Neural cell (in vitro differentiated cells): ENCODE data around the gene DHRS12. TPM values are rescaled to one million over a fixed set of nuclear protein-coding genes. Genes with fewer than 3 reads are reported as not detected.

Experiments used
- H2AFZ ChIP-seq: fragments of 200-600, 300-800 bp; sonication (generic), shearing (Covaris generic); 2 replicates; pipeline ENCODE4 v1.6.0; 2014; ENCODE audit warnings: low read depth, mild to moderate bottlenecking, antibody characterized with exemption, low read length, moderate library complexity
- H3F3A ChIP-seq: fragments of 200-600 bp; shearing (Covaris generic); 2 replicates; pipeline ENCODE4 v1.6.1; 2016; ENCODE audit warnings: mild to moderate bottlenecking, moderate library complexity, mixed read lengths, antibody characterized with exemption, low read length; ENCODE audit not compliant: insufficient read depth, poor library complexity, severe bottlenecking
- H3K27ac ChIP-seq: fragments of 200-600, 300-800 bp; sonication (generic), shearing (Covaris generic); 2 replicates; pipeline ENCODE4 v1.5.1; 2014; ENCODE audit warnings: mild to moderate bottlenecking, low read length, moderate library complexity
- H3K27me3 ChIP-seq: fragments of 300-800, 200-600 bp; sonication (generic), shearing (Covaris generic); 2 replicates; pipeline ENCODE4 v1.6.0; 2014; ENCODE audit warnings: mild to moderate bottlenecking, low read depth, low read length, moderate library complexity; ENCODE audit not compliant: insufficient read depth
- H3K36me3 ChIP-seq: fragments of 300-800, 200-600 bp; sonication (generic), shearing (Covaris generic); 2 replicates; pipeline ENCODE4 v1.5.1; 2014; ENCODE audit warnings: mild to moderate bottlenecking, antibody characterized with exemption, low read length, moderate library complexity; ENCODE audit not compliant: insufficient read depth
- H3K4me2 ChIP-seq: fragments of 300-800, 200-600 bp; sonication (generic), shearing (Covaris generic); 2 replicates; pipeline ENCODE4 v1.6.0; 2014; ENCODE audit warnings: mild to moderate bottlenecking, low read length
- H3K4me3 ChIP-seq: fragments of 300-800, 200-600 bp; sonication (generic), shearing (Covaris generic); 2 replicates; pipeline ENCODE4 v1.5.1; 2014; ENCODE audit warnings: mild to moderate bottlenecking, low read length, moderate library complexity
- H3K79me2 ChIP-seq: fragments of 200-600 bp; shearing (Covaris generic); replicated peaks from 2 replicates; pipeline ENCODE4 v1.6.0; 2014; ENCODE audit warnings: mild to moderate bottlenecking, low read length, moderate library complexity; ENCODE audit not compliant: insufficient read depth
- H3K9ac ChIP-seq: fragments of 300-800, 200-600 bp; sonication (generic), shearing (Covaris generic); 2 replicates; pipeline ENCODE4 v1.6.1; 2016; ENCODE audit warnings: mild to moderate bottlenecking, low read length, mixed read lengths
- H3K9me2 ChIP-seq: fragments of 200-600 bp; shearing (Covaris generic); 2 replicates; pipeline ENCODE4 v1.6.1; 2016; ENCODE audit warnings: mild to moderate bottlenecking, low read length, mixed read lengths; ENCODE audit not compliant: insufficient read depth
- H3K9me3 ChIP-seq: fragments of 200-600, 300-800 bp; sonication (generic), shearing (Covaris generic); 2 replicates; pipeline ENCODE4 v1.6.1; 2016; ENCODE audit warnings: mild to moderate bottlenecking, mixed run types, low read length, moderate library complexity, mixed read lengths
- H4K20me1 ChIP-seq: fragments of 200-600 bp; shearing (Covaris generic); 2 replicates; pipeline ENCODE4 v1.6.1; 2016; ENCODE audit warnings: mild to moderate bottlenecking, mixed run types; ENCODE audit not compliant: insufficient read depth
- EP300 ChIP-seq: fragments of 450-650 bp; conservative IDR thresholded peaks from 2 replicates; pipeline ENCODE4 v1.6.1; 2014; ENCODE audit warnings: antibody characterized with exemption, mild to moderate bottlenecking, moderate library complexity; ENCODE audit not compliant: poor library complexity, severe bottlenecking
- EZH2 ChIP-seq: fragments of 200-600, 300-800 bp; shearing (Covaris generic), sonication (generic); IDR thresholded peaks from 2 replicates; pipeline ENCODE4 v1.6.1; 2014; ENCODE audit warnings: antibody characterized with exemption, low read length, borderline replicate concordance, mild to moderate bottlenecking; ENCODE audit not compliant: insufficient read depth, poor library complexity, severe bottlenecking
- MXI1 ChIP-seq: fragments of 450-650 bp; conservative IDR thresholded peaks from 2 replicates; pipeline ENCODE4 v1.6.1; 2014; ENCODE audit warnings: antibody characterized with exemption, mild to moderate bottlenecking; ENCODE audit not compliant: poor library complexity, severe bottlenecking
- POLR2AphosphoS5 ChIP-seq: IDR thresholded peaks from 2 replicates; pipeline ENCODE4 v1.6.1; 2012
- RAD21 ChIP-seq: fragments of 450-650 bp; conservative IDR thresholded peaks from 2 replicates; pipeline ENCODE4 v1.6.1; 2014; ENCODE audit warnings: antibody characterized with exemption, mild to moderate bottlenecking, moderate library complexity
- SMC3 ChIP-seq: fragments of 450-650 bp; conservative IDR thresholded peaks from 2 replicates; pipeline ENCODE4 v1.6.1; 2014; ENCODE audit warnings: antibody characterized with exemption, mild to moderate bottlenecking, moderate library complexity; ENCODE audit not compliant: poor library complexity
- TAF1 ChIP-seq: IDR thresholded peaks from 2 replicates; pipeline ENCODE4 v1.6.1; 2012; ENCODE audit warnings: low read depth
- polyA plus RNA-seq: library from polyadenylated mRNA; depleted of rRNA; stranded (reverse); fragments of >200 nt; gene quantifications from 2 replicates; pipeline ENCODE4 v1.2.3, GENCODE V29; 2014
- TF ChIP-seq, protein P1 (sequence below): fragments of 450-650 bp; IDR thresholded peaks from 2 replicates; pipeline ENCODE4 v1.5.1; 2014; ENCODE audit warnings: antibody characterized with exemption, mild to moderate bottlenecking, moderate library complexity; ENCODE audit not compliant: poor library complexity, severe bottlenecking
- TF ChIP-seq, protein P2 (sequence below): IDR thresholded peaks from 2 replicates; pipeline ENCODE4 v1.6.1; 2012; ENCODE audit warnings: borderline replicate concordance

DHRS12 gene
- polyA plus RNA-seq, 1 donor from 2014 or later = 4.4 TPM

DNA sequence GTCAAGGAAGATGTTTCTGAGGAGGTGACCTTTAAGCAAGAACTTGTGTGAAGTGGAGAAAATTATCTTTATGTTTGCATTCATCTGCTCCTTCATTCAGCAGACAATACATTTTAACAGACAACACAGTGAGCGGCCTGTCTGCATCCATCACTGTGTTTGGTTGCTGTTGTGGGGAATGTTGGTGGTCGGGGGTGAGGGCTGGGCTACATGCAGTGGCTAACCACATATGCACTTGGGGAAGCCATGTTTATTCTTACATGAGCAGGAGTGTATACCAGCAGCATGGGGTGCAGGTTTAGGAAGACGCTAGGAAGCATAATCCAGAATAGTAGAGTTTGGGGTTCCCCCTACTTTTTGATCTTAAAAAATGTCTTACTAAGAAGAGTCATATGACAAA, 66.4 kb downstream of the DHRS12 start:
- H3K9ac ChIP-seq = no peak overlapping the region
- H3K36me3 ChIP-seq = no peaks in the 10 kb centered on the region
- H3K9me2 ChIP-seq = no peaks in the 10 kb centered on the region
- H3K27me3 ChIP-seq = no peaks in the 10 kb centered on the region
- H3K27ac ChIP-seq = no peak overlapping the region
- H2AFZ ChIP-seq = no peak overlapping the region
- H3K4me3 ChIP-seq = no peak overlapping the region
- TF ChIP-seq RAD21 = no peak
- TF ChIP-seq, protein P1, sequence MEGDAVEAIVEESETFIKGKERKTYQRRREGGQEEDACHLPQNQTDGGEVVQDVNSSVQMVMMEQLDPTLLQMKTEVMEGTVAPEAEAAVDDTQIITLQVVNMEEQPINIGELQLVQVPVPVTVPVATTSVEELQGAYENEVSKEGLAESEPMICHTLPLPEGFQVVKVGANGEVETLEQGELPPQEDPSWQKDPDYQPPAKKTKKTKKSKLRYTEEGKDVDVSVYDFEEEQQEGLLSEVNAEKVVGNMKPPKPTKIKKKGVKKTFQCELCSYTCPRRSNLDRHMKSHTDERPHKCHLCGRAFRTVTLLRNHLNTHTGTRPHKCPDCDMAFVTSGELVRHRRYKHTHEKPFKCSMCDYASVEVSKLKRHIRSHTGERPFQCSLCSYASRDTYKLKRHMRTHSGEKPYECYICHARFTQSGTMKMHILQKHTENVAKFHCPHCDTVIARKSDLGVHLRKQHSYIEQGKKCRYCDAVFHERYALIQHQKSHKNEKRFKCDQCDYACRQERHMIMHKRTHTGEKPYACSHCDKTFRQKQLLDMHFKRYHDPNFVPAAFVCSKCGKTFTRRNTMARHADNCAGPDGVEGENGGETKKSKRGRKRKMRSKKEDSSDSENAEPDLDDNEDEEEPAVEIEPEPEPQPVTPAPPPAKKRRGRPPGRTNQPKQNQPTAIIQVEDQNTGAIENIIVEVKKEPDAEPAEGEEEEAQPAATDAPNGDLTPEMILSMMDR = no peak
- TF ChIP-seq, protein P2, sequence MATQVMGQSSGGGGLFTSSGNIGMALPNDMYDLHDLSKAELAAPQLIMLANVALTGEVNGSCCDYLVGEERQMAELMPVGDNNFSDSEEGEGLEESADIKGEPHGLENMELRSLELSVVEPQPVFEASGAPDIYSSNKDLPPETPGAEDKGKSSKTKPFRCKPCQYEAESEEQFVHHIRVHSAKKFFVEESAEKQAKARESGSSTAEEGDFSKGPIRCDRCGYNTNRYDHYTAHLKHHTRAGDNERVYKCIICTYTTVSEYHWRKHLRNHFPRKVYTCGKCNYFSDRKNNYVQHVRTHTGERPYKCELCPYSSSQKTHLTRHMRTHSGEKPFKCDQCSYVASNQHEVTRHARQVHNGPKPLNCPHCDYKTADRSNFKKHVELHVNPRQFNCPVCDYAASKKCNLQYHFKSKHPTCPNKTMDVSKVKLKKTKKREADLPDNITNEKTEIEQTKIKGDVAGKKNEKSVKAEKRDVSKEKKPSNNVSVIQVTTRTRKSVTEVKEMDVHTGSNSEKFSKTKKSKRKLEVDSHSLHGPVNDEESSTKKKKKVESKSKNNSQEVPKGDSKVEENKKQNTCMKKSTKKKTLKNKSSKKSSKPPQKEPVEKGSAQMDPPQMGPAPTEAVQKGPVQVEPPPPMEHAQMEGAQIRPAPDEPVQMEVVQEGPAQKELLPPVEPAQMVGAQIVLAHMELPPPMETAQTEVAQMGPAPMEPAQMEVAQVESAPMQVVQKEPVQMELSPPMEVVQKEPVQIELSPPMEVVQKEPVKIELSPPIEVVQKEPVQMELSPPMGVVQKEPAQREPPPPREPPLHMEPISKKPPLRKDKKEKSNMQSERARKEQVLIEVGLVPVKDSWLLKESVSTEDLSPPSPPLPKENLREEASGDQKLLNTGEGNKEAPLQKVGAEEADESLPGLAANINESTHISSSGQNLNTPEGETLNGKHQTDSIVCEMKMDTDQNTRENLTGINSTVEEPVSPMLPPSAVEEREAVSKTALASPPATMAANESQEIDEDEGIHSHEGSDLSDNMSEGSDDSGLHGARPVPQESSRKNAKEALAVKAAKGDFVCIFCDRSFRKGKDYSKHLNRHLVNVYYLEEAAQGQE = no peak
- H3K4me2 ChIP-seq = no peak overlapping the region
- H4K20me1 ChIP-seq = no peaks in the 10 kb centered on the region
- H3F3A ChIP-seq = no peaks in the 10 kb centered on the region
- H3K9me3 ChIP-seq = no peaks in the 10 kb centered on the region
- H3K79me2 ChIP-seq = no peaks in the 10 kb centered on the region

DNA sequence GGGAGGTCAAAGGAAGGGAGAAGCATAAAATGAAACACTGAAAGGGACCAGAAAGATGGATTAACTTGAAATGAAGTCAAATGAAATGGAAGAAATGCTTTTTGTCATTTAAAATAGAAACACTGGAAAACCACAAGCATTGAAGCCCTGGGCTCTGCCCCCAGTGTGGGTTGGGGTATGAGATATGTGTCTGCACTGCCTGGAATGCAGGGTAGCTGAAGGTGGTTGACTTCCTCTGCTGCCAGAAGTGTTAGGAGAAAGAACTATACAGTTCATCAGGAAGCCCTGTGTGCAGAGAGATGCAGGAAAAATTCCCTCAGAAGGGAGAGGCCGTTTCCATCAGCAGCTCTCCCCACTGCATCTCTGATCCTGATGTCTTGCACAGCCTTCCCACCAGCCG, 69.2 kb downstream of the DHRS12 start:
- H2AFZ ChIP-seq = no peak overlapping the region
- H4K20me1 ChIP-seq = no peaks in the 10 kb centered on the region
- TF ChIP-seq MXI1 = no peak
- TF ChIP-seq POLR2AphosphoS5 = no peak
- TF ChIP-seq RAD21 = no peak
- TF ChIP-seq TAF1 = no peak
- TF ChIP-seq EP300 = no peak
- no peak for TF ChIP-seq EZH2
- H3K27ac ChIP-seq = no peak overlapping the region
- H3F3A ChIP-seq = no peaks in the 10 kb centered on the region
- H3K4me3 ChIP-seq = no peak overlapping the region
- no peaks in the 10 kb centered on the region for H3K9me2 ChIP-seq
- no peaks in the 10 kb centered on the region for H3K79me2 ChIP-seq
- H3K27me3 ChIP-seq = no peaks in the 10 kb centered on the region
- no peaks in the 10 kb centered on the region for H3K9me3 ChIP-seq
- H3K36me3 ChIP-seq = no peaks in the 10 kb centered on the region
- no peak overlapping the region for H3K4me2 ChIP-seq
- no peak overlapping the region for H3K9ac ChIP-seq

DNA sequence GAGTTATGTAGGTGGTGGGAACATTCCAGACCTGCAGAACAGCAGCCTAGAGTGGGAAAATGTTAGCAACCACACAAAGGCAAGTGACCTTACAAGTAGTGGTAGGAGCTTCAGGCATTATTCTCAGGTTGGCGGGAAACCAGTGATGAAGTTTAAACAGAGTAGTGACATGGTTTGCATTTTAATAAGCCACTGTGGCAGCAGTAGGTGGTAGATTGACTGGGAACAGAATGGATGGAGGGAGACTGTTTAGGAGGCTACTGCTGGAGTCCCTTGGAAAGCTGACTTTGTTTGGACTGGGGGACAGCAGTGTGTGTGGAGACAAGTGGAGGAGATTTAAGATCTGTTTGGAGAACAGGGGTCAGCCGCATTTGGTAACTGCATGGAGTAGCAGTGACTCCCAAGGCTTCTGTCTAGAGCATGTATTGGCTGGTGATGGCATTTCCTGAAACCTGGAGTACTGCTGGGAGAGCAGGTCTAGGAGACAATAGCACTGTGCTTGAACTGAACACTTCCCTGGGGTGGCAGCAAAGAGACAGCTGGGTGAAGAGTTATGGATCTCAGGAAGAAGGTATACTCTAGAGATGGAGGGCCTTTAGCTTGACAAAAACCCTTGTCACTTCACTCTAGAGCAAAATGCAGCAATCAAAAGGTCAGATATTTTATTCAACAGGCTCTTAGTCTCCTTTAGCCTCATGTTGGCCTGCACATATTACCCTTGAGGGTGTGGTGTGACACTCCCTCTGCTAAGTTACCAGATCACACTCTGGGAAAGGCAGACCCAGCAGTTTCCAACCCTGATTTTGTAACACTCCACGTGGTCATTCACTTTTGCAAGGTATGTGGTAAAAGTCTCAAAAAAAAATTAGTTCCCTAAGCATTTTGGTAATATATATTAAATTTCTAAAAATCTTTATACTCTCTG, 70.3 kb downstream of the DHRS12 start:
- Histone ChIP-seq H3K27ac (no peak overlapping the region), H3K4me2 (no peak overlapping the region), H3K79me2 (no peaks in the 10 kb centered on the region), H3K4me3 (no peak overlapping the region), H2AFZ (no peak overlapping the region), H3K9ac (no peak overlapping the region), H3K27me3 (no peaks in the 10 kb centered on the region), H3F3A (no peaks in the 10 kb centered on the region), H3K9me2 (no peaks in the 10 kb centered on the region), H3K9me3 (no peaks in the 10 kb centered on the region), H4K20me1 (no peaks in the 10 kb centered on the region), H3K36me3 (no peaks in the 10 kb centered on the region)
- TF ChIP-seq RAD21 = no peak
- TF ChIP-seq, protein P2 = no peak
- TF ChIP-seq, protein P1 = no peak
- TF ChIP-seq POLR2AphosphoS5 = no peak
- TF ChIP-seq SMC3 = no peak
- TF ChIP-seq MXI1 = no peak
- no peak for TF ChIP-seq EP300
- no peak for TF ChIP-seq EZH2
- TF ChIP-seq TAF1 = no peak
